KMS-11 (cell line): Measurements from ENCODE around the gene NODAL.

Experiments
- H2AFZ ChIP-seq: fragments of 200-600 bp; sonication (generic); 2 replicates; pipeline ENCODE4 v1.6.1; 2016; ENCODE audit warnings: antibody characterized with exemption, mixed run types, low read depth
- H3K27ac ChIP-seq: fragments of 200-600 bp; sonication (generic); 2 replicates; pipeline ENCODE4 v1.6.1; 2016; ENCODE audit warnings: mild to moderate bottlenecking, mixed run types
- H3K27me3 ChIP-seq: fragments of 200-600 bp; sonication (generic); 2 replicates; pipeline ENCODE4 v1.6.1; 2017; ENCODE audit warnings: mild to moderate bottlenecking, low read depth, mixed run types, moderate library complexity; ENCODE audit not compliant: insufficient read depth
- H3K36me3 ChIP-seq: fragments of 200-600 bp; sonication (generic); 2 replicates; pipeline ENCODE4 v1.6.1; 2017; ENCODE audit warnings: mild to moderate bottlenecking, mixed run types; ENCODE audit not compliant: insufficient read depth
- H3K4me1 ChIP-seq: fragments of 200-600 bp; sonication (generic); 2 replicates; pipeline ENCODE4 v1.6.1; 2016; ENCODE audit warnings: mild to moderate bottlenecking, low read depth, mixed run types; ENCODE audit not compliant: poor library complexity, severe bottlenecking
- H3K4me2 ChIP-seq: fragments of 200-600 bp; sonication (generic); 2 replicates; pipeline ENCODE4 v1.7.0; 2016; ENCODE audit warnings: mild to moderate bottlenecking, mixed run types
- H3K4me3 ChIP-seq: fragments of 200-600 bp; sonication (generic); IDR thresholded peaks from 2 replicates; pipeline ENCODE4 v1.6.1; 2017; ENCODE audit warnings: low read depth, low read length, mixed read lengths; ENCODE audit not compliant: insufficient read depth
- H3K79me2 ChIP-seq: fragments of 200-600 bp; sonication (generic); 2 replicates; pipeline ENCODE4 v1.6.1; 2016; ENCODE audit warnings: low read depth, mixed run types; ENCODE audit not compliant: insufficient read depth
- H3K9ac ChIP-seq: fragments of 200-600 bp; sonication (generic); 2 replicates; pipeline ENCODE4 v1.6.1; 2016; ENCODE audit warnings: mild to moderate bottlenecking, mixed run types
- H4K20me1 ChIP-seq: fragments of 200-600 bp; sonication (generic); 2 replicates; pipeline ENCODE4 v1.6.1; 2016; ENCODE audit warnings: mild to moderate bottlenecking, mixed run types; ENCODE audit not compliant: insufficient read depth
- CTCF ChIP-seq: fragments of 200-600 bp; sonication (generic); conservative IDR thresholded peaks from 2 replicates; pipeline ENCODE4 v1.6.1; 2017; ENCODE audit warnings: low read depth, mild to moderate bottlenecking, antibody characterized with exemption, low read length, moderate library complexity, mixed read lengths

The NODAL gene

GRCh38 chr10:70475661-70476060, 34.2 kb upstream of the NODAL start:
- Histone ChIP-seq H4K20me1 (no peaks in the 10 kb centered on the region), H3K79me2 (no peaks in the 10 kb centered on the region), H3K9ac (no peak overlapping the region), H3K27me3 (no peaks in the 10 kb centered on the region; the same call in 1 of the 2 replicates), H2AFZ (no peak overlapping the region), H3K36me3 (no peaks in the 10 kb centered on the region), H3K4me1 (no peaks in the 10 kb centered on the region), H3K4me3 (no peak overlapping the region), H3K4me2 (no peak overlapping the region), H3K27ac (no peak overlapping the region)
- TF ChIP-seq CTCF = no peak

GRCh38 chr10:70474780-70475179, 33.3 kb upstream of the NODAL start:
- Histone ChIP-seq H3K27me3 (no peaks in the 10 kb centered on the region; the same call in 1 of the 2 replicates), H3K4me3 (no peak overlapping the region), H4K20me1 (no peaks in the 10 kb centered on the region), H3K9ac (no peak overlapping the region), H2AFZ (no peak overlapping the region), H3K4me1 (no peaks in the 10 kb centered on the region), H3K36me3 (no peaks in the 10 kb centered on the region), H3K4me2 (no peak overlapping the region), H3K27ac (no peak overlapping the region), H3K79me2 (no peaks in the 10 kb centered on the region)
- no peak for TF ChIP-seq CTCF

- no peaks in the 10 kb centered on the region for H3K79me2 ChIP-seq
- H3K9ac ChIP-seq = no peak overlapping the region
- no peak for TF ChIP-seq CTCF
- H4K20me1 ChIP-seq = no peaks in the 10 kb centered on the region
- no peaks in the 10 kb centered on the region for H3K36me3 ChIP-seq
- no peaks in the 10 kb centered on the region for H3K4me1 ChIP-seq
- H3K4me3 ChIP-seq = no peak overlapping the region
- no peak overlapping the region for H3K27ac ChIP-seq
- no peak overlapping the region for H2AFZ ChIP-seq
- H3K4me2 ChIP-seq = no peak overlapping the region
- no peaks in the 10 kb centered on the region; the same call in 1 of the 2 replicates for H3K27me3 ChIP-seq
These were observed 31.4 kb upstream of the NODAL start for GRCh38 chr10:70472799-70473454.

- Histone ChIP-seq H3K9ac (no peak overlapping the region), H3K4me1 (no peaks in the 10 kb centered on the region), H3K36me3 (no peaks in the 10 kb centered on the region), H3K27ac (no peak overlapping the region), H4K20me1 (no peaks in the 10 kb centered on the region), H2AFZ (no peak overlapping the region), H3K79me2 (no peaks in the 10 kb centered on the region), H3K27me3 (peaks cover 5% of the 10 kb centered on the region; the same call in 1 of the 2 replicates), H3K4me3 (no peak overlapping the region), H3K4me2 (no peak overlapping the region)
- TF ChIP-seq CTCF = no peak
These were observed 25.5 kb upstream of the NODAL start for GRCh38 chr10:70466951-70467350.
